Sigmoid colon (tissue), 4 donors: Measurements from ENCODE around the gene SERINC5.
"Not testable (repeated sequence)": the region's sequence is repeated elsewhere in the genome, so short reads cannot be mapped to it uniquely, and the experiment has no call there.

Experiments used
- EP300 ChIP-seq, 4 donors: sonication (generic); formaldehyde crosslinking; IDR thresholded peaks; one replicate each; pipeline ENCODE4 v1.6.1; 2017; ENCODE audit warnings: antibody characterized with exemption in 4 of 4
- POLR2A ChIP-seq, 2 donors: fragments of 450-650 bp; IDR thresholded peaks; one replicate each; pipeline ENCODE4 v1.6.1; 2016; ENCODE audit warnings: antibody characterized with exemption in 2 of 2, mild to moderate bottlenecking in 2 of 2, moderate library complexity in 2 of 2
- POLR2AphosphoS5 ChIP-seq, 4 donors: sonication (generic); formaldehyde crosslinking; IDR thresholded peaks; one replicate each; pipeline ENCODE4 v1.6.1; 2017; ENCODE audit warnings: antibody characterized with exemption in 4 of 4
- TF ChIP-seq, protein P1 (sequence below), 4 experiments: fragments of 450-650 bp in 3 of 4; fragments of 200-600 bp in 1 of 4; IDR thresholded peaks; one replicate each; pipeline ENCODE4 v1.5.1; 2016 to 2019; ENCODE audit warnings: antibody characterized with exemption in 4 of 4, mild to moderate bottlenecking in 3 of 4, moderate library complexity in 2 of 4

- TF ChIP-seq, protein P1, sequence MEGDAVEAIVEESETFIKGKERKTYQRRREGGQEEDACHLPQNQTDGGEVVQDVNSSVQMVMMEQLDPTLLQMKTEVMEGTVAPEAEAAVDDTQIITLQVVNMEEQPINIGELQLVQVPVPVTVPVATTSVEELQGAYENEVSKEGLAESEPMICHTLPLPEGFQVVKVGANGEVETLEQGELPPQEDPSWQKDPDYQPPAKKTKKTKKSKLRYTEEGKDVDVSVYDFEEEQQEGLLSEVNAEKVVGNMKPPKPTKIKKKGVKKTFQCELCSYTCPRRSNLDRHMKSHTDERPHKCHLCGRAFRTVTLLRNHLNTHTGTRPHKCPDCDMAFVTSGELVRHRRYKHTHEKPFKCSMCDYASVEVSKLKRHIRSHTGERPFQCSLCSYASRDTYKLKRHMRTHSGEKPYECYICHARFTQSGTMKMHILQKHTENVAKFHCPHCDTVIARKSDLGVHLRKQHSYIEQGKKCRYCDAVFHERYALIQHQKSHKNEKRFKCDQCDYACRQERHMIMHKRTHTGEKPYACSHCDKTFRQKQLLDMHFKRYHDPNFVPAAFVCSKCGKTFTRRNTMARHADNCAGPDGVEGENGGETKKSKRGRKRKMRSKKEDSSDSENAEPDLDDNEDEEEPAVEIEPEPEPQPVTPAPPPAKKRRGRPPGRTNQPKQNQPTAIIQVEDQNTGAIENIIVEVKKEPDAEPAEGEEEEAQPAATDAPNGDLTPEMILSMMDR (IDR thresholded peaks at IDR 0.05) = not testable (repeated sequence)
- not testable (repeated sequence) for TF ChIP-seq POLR2A, POLR2AphosphoS5, EP300 (IDR thresholded peaks at IDR 0.05)
Measured at GRCh38 chr5:80154289-80154688, 101.6 kb downstream of the SERINC5 start.
